ENCODE measurements around the gene MYG1. TPM values are rescaled to one million over a fixed set of nuclear protein-coding genes. Genes with fewer than 3 reads are reported as not detected.

MYG1 gene
- total RNA-seq, 1 experiment from 2014 or later: 89.9 TPM

DNA sequence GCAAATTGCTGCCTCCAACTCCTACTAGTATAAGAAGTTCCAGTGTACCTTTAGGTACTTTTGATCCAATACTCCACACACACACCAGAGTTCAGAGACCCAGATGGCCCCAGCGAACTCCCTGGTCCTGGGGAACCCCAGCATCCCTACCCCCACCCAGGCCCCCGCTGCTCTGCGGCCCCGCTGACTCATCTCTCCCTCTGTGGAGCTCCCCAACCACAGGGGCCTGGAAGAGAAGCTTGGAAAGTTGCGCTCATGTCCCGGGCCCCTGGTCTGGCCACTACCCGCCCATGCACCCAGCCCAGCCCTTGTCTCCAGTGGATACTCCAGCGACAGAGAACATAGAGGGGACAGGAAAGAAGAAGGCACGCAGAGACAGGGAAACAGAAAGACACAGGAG is 40.9 kb downstream of the MYG1 start:
- POLR2A ChIA-PET (ENCODE audit: unreplicated experiment): no interaction called here
- TF ChIP-seq EZH2 (IDR thresholded peaks at IDR 0.05; ENCODE audit: low read length, unreplicated experiment) (no peak), EZH2phosphoT487 (IDR thresholded peaks at IDR 0.05; ENCODE audit: borderline replicate concordance, low read length) (no peak)
- TF ChIP-seq, protein P1, sequence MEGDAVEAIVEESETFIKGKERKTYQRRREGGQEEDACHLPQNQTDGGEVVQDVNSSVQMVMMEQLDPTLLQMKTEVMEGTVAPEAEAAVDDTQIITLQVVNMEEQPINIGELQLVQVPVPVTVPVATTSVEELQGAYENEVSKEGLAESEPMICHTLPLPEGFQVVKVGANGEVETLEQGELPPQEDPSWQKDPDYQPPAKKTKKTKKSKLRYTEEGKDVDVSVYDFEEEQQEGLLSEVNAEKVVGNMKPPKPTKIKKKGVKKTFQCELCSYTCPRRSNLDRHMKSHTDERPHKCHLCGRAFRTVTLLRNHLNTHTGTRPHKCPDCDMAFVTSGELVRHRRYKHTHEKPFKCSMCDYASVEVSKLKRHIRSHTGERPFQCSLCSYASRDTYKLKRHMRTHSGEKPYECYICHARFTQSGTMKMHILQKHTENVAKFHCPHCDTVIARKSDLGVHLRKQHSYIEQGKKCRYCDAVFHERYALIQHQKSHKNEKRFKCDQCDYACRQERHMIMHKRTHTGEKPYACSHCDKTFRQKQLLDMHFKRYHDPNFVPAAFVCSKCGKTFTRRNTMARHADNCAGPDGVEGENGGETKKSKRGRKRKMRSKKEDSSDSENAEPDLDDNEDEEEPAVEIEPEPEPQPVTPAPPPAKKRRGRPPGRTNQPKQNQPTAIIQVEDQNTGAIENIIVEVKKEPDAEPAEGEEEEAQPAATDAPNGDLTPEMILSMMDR (conservative IDR thresholded peaks at IDR 0.05; ENCODE audit: low read depth, low read length): no peak
- CTCF ChIA-PET: no interaction called here
- Histone ChIP-seq H3K9me3 (ENCODE audit: low read length) (no peaks in the 10 kb centered on the region), H2AFZ (ENCODE audit: low read length) (no peak overlapping the region), H3K27ac (ENCODE audit: low read length) (no peak overlapping the region), H3F3A (ENCODE audit: low read length, unreplicated experiment) (no peaks in the 10 kb centered on the region), H3K4me1 (ENCODE audit: insufficient read depth, low read length) (peaks cover 3% of the 10 kb centered on the region; the same call in 1 of the 2 replicates), H3K36me3 (ENCODE audit: low read depth, low read length) (no peaks in the 10 kb centered on the region), H3K79me2 (ENCODE audit: low read length) (no peaks in the 10 kb centered on the region), H3K4me3 (ENCODE audit: low read length) (no peak overlapping the region), H3K27me3 (ENCODE audit: low read length) (no peaks in the 10 kb centered on the region), H3K9ac (ENCODE audit: low read length) (no peak overlapping the region), H4K20me1 (ENCODE audit: low read length) (no peaks in the 10 kb centered on the region), H3K9me2 (replicated peaks; ENCODE audit: low read length) (no peaks in the 10 kb centered on the region), H3K4me2 (ENCODE audit: low read length) (no peak overlapping the region)
- BruUV-seq (replicated peaks): no TSS peak
- intact Hi-C loops (cut with micrococcal nuclease): no loop called here
- no peak for ATAC-seq
- no peak for DNase-seq

DNA sequence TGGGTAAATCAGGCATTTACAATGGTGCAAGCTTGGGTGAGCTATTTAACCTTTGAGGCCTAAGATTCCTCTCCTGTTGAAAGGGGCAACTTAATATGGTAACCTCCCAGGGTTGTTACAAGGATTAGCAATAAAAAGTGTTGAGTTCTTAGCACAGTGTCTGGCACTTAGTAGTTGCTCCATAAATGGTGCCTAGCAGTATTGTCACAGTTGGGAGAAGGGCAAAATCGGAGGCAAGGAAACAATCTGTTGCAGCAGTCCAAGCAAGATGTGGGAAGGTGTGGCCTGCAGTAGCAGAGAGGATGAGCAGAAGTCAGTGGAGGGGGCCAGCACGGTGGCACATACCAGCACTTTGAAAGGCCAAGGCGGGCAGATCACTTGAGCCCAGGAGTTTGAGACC is 44.0 kb downstream of the MYG1 start:
- no peaks in the 10 kb centered on the region for H3F3A ChIP-seq (ENCODE audit: low read length, unreplicated experiment)
- no peak for ATAC-seq
- no peaks in the 10 kb centered on the region for H3K9me2 ChIP-seq (replicated peaks; ENCODE audit: low read length)
- no peaks in the 10 kb centered on the region for H3K9me3 ChIP-seq (ENCODE audit: low read length)
- POLR2A ChIA-PET (ENCODE audit: unreplicated experiment): interaction anchor here (0.6 kb wide), 1 partner anchor 64 kb away, joined by 6 read pairs; no protein-coding TSS in a partner anchor
- H3K27me3 ChIP-seq (ENCODE audit: low read length): no peaks in the 10 kb centered on the region
- no peaks in the 10 kb centered on the region for H3K79me2 ChIP-seq (ENCODE audit: low read length)
- no peak overlapping the region for H3K27ac ChIP-seq (ENCODE audit: low read length)
- CTCF ChIA-PET: no interaction called here
- H3K4me1 ChIP-seq (ENCODE audit: insufficient read depth, low read length): peaks cover 3% of the 10 kb centered on the region; the same call in 1 of the 2 replicates
- no peaks in the 10 kb centered on the region for H3K36me3 ChIP-seq (ENCODE audit: low read depth, low read length)
- no TSS peak for BruUV-seq (replicated peaks)
- no peak overlapping the region for H3K4me3 ChIP-seq (ENCODE audit: low read length)
- H3K4me2 ChIP-seq (ENCODE audit: low read length): no peak overlapping the region
- no peaks in the 10 kb centered on the region for H4K20me1 ChIP-seq (ENCODE audit: low read length)
- TF ChIP-seq EZH2 (IDR thresholded peaks at IDR 0.05; ENCODE audit: low read length, unreplicated experiment): no peak
- no peak overlapping the region for H3K9ac ChIP-seq (ENCODE audit: low read length)
- no peak overlapping the region for H2AFZ ChIP-seq (ENCODE audit: low read length)
- DNase-seq: no peak
- intact Hi-C loops (cut with micrococcal nuclease): no loop called here

DNA sequence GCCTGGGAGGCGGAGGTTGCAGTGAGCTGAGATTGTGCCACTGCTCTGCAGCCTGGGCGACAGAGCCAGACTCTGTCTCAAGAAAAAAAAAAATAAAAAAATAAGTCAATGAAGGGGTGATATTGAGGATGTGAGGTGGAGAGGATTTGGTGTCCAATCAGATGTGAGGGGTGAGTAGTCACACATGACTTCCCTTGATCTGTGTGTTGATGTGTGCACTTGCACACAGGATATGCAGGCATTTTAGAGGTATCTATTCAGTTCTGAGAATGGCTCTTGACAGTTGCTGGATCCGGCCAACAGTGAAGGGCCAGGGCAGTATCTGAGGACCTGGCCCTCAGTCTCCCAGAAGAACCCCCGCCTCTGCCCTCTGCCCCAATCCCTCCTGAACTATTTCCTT is 44.5 kb downstream of the MYG1 start:
- peak overlapping the region; percentile 95; the same call in 1 of the 2 replicates for H3K4me2 ChIP-seq (ENCODE audit: low read length)
- POLR2A ChIA-PET (ENCODE audit: unreplicated experiment): no interaction called here
- no peaks in the 10 kb centered on the region for H3K36me3 ChIP-seq (ENCODE audit: low read depth, low read length)
- no peak for ATAC-seq
- no peak overlapping the region for H3K9ac ChIP-seq (ENCODE audit: low read length)
- H3K9me2 ChIP-seq (replicated peaks; ENCODE audit: low read length): no peaks in the 10 kb centered on the region
- peaks cover 3% of the 10 kb centered on the region; the same call in 1 of the 2 replicates for H3K4me1 ChIP-seq (ENCODE audit: insufficient read depth, low read length)
- CTCF ChIA-PET: no interaction called here
- H3K27ac ChIP-seq (ENCODE audit: low read length): no peak overlapping the region
- H3K4me3 ChIP-seq (ENCODE audit: low read length): no peak overlapping the region
- TF ChIP-seq EZH2phosphoT487 (IDR thresholded peaks at IDR 0.05; ENCODE audit: borderline replicate concordance, low read length) (no peak), EZH2 (IDR thresholded peaks at IDR 0.05; ENCODE audit: low read length, unreplicated experiment) (no peak)
- TF ChIP-seq, protein P1 (conservative IDR thresholded peaks at IDR 0.05; ENCODE audit: low read depth, low read length): no peak
- no peaks in the 10 kb centered on the region for H3K27me3 ChIP-seq (ENCODE audit: low read length)
- BruUV-seq (replicated peaks): no TSS peak
- H3K9me3 ChIP-seq (ENCODE audit: low read length): no peaks in the 10 kb centered on the region
- no peak for DNase-seq
- no peaks in the 10 kb centered on the region for H4K20me1 ChIP-seq (ENCODE audit: low read length)
- H3F3A ChIP-seq (ENCODE audit: low read length, unreplicated experiment): no peaks in the 10 kb centered on the region
- intact Hi-C loops (cut with micrococcal nuclease): no loop called here
- no peak overlapping the region for H2AFZ ChIP-seq (ENCODE audit: low read length)
- no peaks in the 10 kb centered on the region for H3K79me2 ChIP-seq (ENCODE audit: low read length)

All from PC-3 (cell line).